HepG2 (cell line): ENCODE results near the gene BCAS4. TPM values are rescaled to one million over a fixed set of nuclear protein-coding genes. Genes with fewer than 3 reads are reported as not detected.

Source experiments
- ATAC-seq: fragments of 200-7000 bp; cut with Tn5 transposase; 3 replicates; pipeline ENCODE4 v1.9.1; 2020; ENCODE audit warnings: mild to moderate bottlenecking, moderate library complexity
- BruUV-seq: library from RNA; stranded (reverse); fragments of 400-500 nt; replicated peaks from 2 replicates; lab custom pipeline; 2021; lab: Mats Ljungman, UMichigan
- CTCF ChIA-PET: fragments of 300-600 bp; formaldehyde crosslinking; extraction: SDS; loops from one replicate; lab custom pipeline; 2021; ENCODE audit warnings: low total read pairs, inconsistent platforms, low intra/inter-chr PET ratio; lab: Yijun Ruan, JAX
- POLR2A ChIA-PET: fragments of 350-600 bp; sonication (Branson Sonifier 250); formaldehyde crosslinking; loops from one replicate; lab custom pipeline; 2020; ENCODE audit warnings: antibody characterized with exemption, inconsistent platforms; lab: Yijun Ruan, JAX
- DNase-seq: peaks from one replicate; pipeline ENCODE4 v3.0.0-alpha.2; 2015; ENCODE audit warnings: low spot score
- FAIRE-seq: peaks from 3 replicates; lab custom pipeline; 2011; peaks lifted over from hg19 to GRCh38; lab: Jason Lieb, UNC
- H2AFZ ChIP-seq: one replicate; pipeline ENCODE4 v1.6.1; 2011; ENCODE audit warnings: low read length, inconsistent platforms
- H3K27ac ChIP-seq: fragments of 300-600 bp; 3 replicates; pipeline ENCODE4 v1.8.0; 2011; ENCODE audit warnings: mixed run types, mild to moderate bottlenecking, mixed read lengths, low read length, inconsistent platforms; ENCODE audit not compliant: insufficient read depth; ENCODE audit errors: extremely low read length
- H3K27me3 ChIP-seq, 2 experiments: fragments of 200-600 bp in 1 of 2; 2 replicates in 1 of 2; 3 replicates in 1 of 2; pipeline versions ENCODE4 v1.6.0 to v1.8.0; 2011; ENCODE audit warnings: low read length in 2 of 2, mild to moderate bottlenecking in 2 of 2, moderate library complexity in 2 of 2, inconsistent platforms in 1 of 2; ENCODE audit not compliant: insufficient read depth in 2 of 2, control insufficient read depth in 1 of 2
- H3K36me3 ChIP-seq, 2 experiments: fragments of 200-600 bp in 1 of 2; replicated peaks in 1 of 2; 2 replicates in 1 of 2; 3 replicates in 1 of 2; pipeline versions ENCODE4 v1.5.1 to v1.8.0; 2011; ENCODE audit warnings: low read length in 2 of 2, inconsistent platforms in 1 of 2; ENCODE audit not compliant: insufficient read depth in 2 of 2, control insufficient read depth in 1 of 2
- H3K4me1 ChIP-seq: 2 replicates; pipeline ENCODE4 v1.5.1; 2012; ENCODE audit warnings: low read length, inconsistent platforms; ENCODE audit not compliant: insufficient read depth
- H3K4me2 ChIP-seq: 2 replicates; pipeline ENCODE4 v1.6.0; 2011; ENCODE audit warnings: low read depth, low read length, inconsistent platforms
- H3K4me3 ChIP-seq, 3 experiments: fragments of 200-600 bp in 1 of 3; sonication (generic), shearing (Covaris generic) in 1 of 3; replicated peaks in 1 of 3; 2 replicates each; pipeline ENCODE4 v1.5.1; 2011 to 2016; ENCODE audit warnings: low read length in 3 of 3, inconsistent platforms in 2 of 3, low read depth in 2 of 3, mild to moderate bottlenecking in 2 of 3, control low read depth in 1 of 3, mixed read lengths in 1 of 3; ENCODE audit not compliant: insufficient read depth in 1 of 3
- H3K79me2 ChIP-seq: one replicate; pipeline ENCODE4 v1.6.1; 2011; ENCODE audit warnings: low read length, inconsistent platforms; ENCODE audit not compliant: insufficient read depth
- H3K9ac ChIP-seq: 2 replicates; pipeline ENCODE4 v1.6.0; 2011; ENCODE audit warnings: mild to moderate bottlenecking, low read depth, low read length, inconsistent platforms; ENCODE audit not compliant: insufficient read depth
- H3K9me3 ChIP-seq: 2 replicates; pipeline ENCODE4 v1.5.1; 2012; ENCODE audit warnings: mild to moderate bottlenecking, low read length
- H4K20me1 ChIP-seq: 2 replicates; pipeline ENCODE4 v1.6.0; 2011; ENCODE audit warnings: inconsistent platforms, mild to moderate bottlenecking, low read length, moderate library complexity; ENCODE audit not compliant: insufficient read depth
- PHF5A ChIP-seq: IDR thresholded peaks from one replicate; pipeline ENCODE4 v1.6.1; 2018; ENCODE audit warnings: low read depth, missing genetic modification reagents; ENCODE audit not compliant: unreplicated experiment
- SP1 ChIP-seq, 2 experiments: fragments of 450-650 bp in 1 of 2; sonication (generic) in 1 of 2; formaldehyde crosslinking in 1 of 2; IDR thresholded peaks; 2 replicates each; pipeline versions ENCODE4 v1.4.0 to v1.6.1; 2016 to 2020; ENCODE audit warnings: missing genetic modification reagents in 1 of 2
- SP4 ChIP-seq: sonication (generic); formaldehyde crosslinking; IDR thresholded peaks from 2 replicates; pipeline ENCODE4 v1.8.1; 2023; ENCODE audit warnings: mild to moderate bottlenecking, missing genetic modification reagents
- TCF7 ChIP-seq: sonication (generic); IDR thresholded peaks from 2 replicates; pipeline ENCODE4 v1.6.1; 2016; ENCODE audit warnings: antibody characterized with exemption, low read depth
- THRA ChIP-seq: sonication (generic); formaldehyde crosslinking; IDR thresholded peaks from 2 replicates; pipeline ENCODE4 v1.4.0; 2020; ENCODE audit warnings: missing genetic modification reagents, borderline replicate concordance
- ZNF318 ChIP-seq: sonication (generic); formaldehyde crosslinking; IDR thresholded peaks from 2 replicates; pipeline ENCODE4 v1.4.0; 2020; ENCODE audit warnings: mild to moderate bottlenecking, missing genetic modification reagents
- WGBS: methylation state at CpG from one replicate; pipeline ENCODE4 v1.1.6; 2017; ENCODE audit warnings: low lambda C conversion rate; 5-methylcytosine and 5-hydroxymethylcytosine counted together
- in situ Hi-C: cut with HindIII; loops from 2 replicates; pipeline ENCODE4 v1.10.0; 2017; ENCODE audit warnings: low pct_unique_long_range_greater_than_20kb; ENCODE audit not compliant: extremely low pct_ligation_motif_present
- intact Hi-C: fragments of 100-400 bp; cut with micrococcal nuclease; formaldehyde crosslinking; loops from one replicate; pipeline ENCODE4 v1.10.0; 2022; ENCODE audit not compliant: unreplicated experiment
- polyA plus RNA-seq, 8 experiments: library from polyadenylated mRNA; depleted of rRNA in 3 of 8; stranded (reverse) in 7 of 8; unstranded in 1 of 8; fragments of >200 nt; fragmentation: Illumina TruSeq in 4 of 8; extraction: Trizol in 4 of 8; gene quantifications; 2 replicates each; pipeline versions ENCODE4 v1.2.1 to v1.2.3, GENCODE V29; 2011 to 2016; ENCODE audit warnings: low read depth in 4 of 8, missing spikeins in 1 of 8, mixed read lengths in 1 of 8; ENCODE audit not compliant: insufficient read depth in 1 of 8
- total RNA-seq, 5 experiments: library from RNA; depleted of rRNA; stranded (reverse); fragments of >200 nt; fragmentation: Illumina TruSeq; extraction: Trizol; gene quantifications; 2 replicates each; pipeline ENCODE4 v1.2.3, GENCODE V29; 2016; ENCODE audit warnings: low read depth in 1 of 5

Gene BCAS4
- total and polyA plus RNA-seq, 2 of the 13 experiments (the other 11 are each of a cell fraction or from before 2014, with no cell fraction given), result 7.2 to 8.0 TPM

GRCh38 chr20:50772420-50773185, 22.3 kb upstream of the BCAS4 start:
- Histone ChIP-seq H3K36me3 (no peaks in the 10 kb centered on the region), H3K27ac (no peak overlapping the region), H4K20me1 (no peaks in the 10 kb centered on the region)
- in situ Hi-C loops, result no loop called here
- TF ChIP-seq PHF5A (CRISPR knock-in tag), result no peak
- TF ChIP-seq TCF7, result no peak
- no peak for TF ChIP-seq SP1 (IDR thresholded peaks at IDR 0.05)
- TF ChIP-seq SP1 (CRISPR knock-in tag; IDR thresholded peaks at IDR 0.05), result no peak
- TF ChIP-seq, all 625 proteins: peak for 0
- Histone ChIP-seq H3K4me3 (no peak overlapping the region), H3K27me3 (0 out of 5 replicates have a peak, but pooled peaks cover 1 to 4% of the 10 kb centered on the region in 2 experiments), H3K4me1 (peaks cover 25% of the 10 kb centered on the region), H2AFZ (no peak overlapping the region), H3K9me3 (no peaks in the 10 kb centered on the region), H3K9ac (no peak overlapping the region), H3K4me2 (no peak overlapping the region), H3K79me2 (no peaks in the 10 kb centered on the region)
- 18% methylated on average over 5 of the region's 5 CpGs for WGBS
- intact Hi-C loops, result no loop called here
- FAIRE-seq (no peak), ATAC-seq (no peak), DNase-seq (no peak)
- no TSS peak for BruUV-seq
- ChIA-PET CTCF (no interaction called here), POLR2A (interaction anchor here (1.5 kb wide), 1 partner anchor 18 kb away, joined by 5 read pairs; no protein-coding TSS in a partner anchor)

GRCh38 chr20:50774515-50774914, 20.3 kb upstream of the BCAS4 start:
- intact Hi-C loops (no loop called here), in situ Hi-C loops (no loop called here)
- Histone ChIP-seq H3K4me2 (no peak overlapping the region), H3K9ac (no peak overlapping the region), H2AFZ (no peak overlapping the region), H3K27me3 (0 out of 5 replicates have a peak, but pooled peaks cover 1 to 4% of the 10 kb centered on the region in 2 experiments), H3K4me3 (no peak overlapping the region), H3K4me1 (peaks cover 7% of the 10 kb centered on the region; the same call in 1 of the 2 replicates), H4K20me1 (no peaks in the 10 kb centered on the region), H3K9me3 (no peaks in the 10 kb centered on the region), H3K79me2 (no peaks in the 10 kb centered on the region), H3K36me3 (no peaks in the 10 kb centered on the region), H3K27ac (no peak overlapping the region)
- ATAC-seq (no peak), FAIRE-seq (no peak), DNase-seq (no peak)
- ChIA-PET CTCF (no interaction called here), POLR2A (no interaction called here)
- WGBS, result 62% methylated on average over 3 of the region's 3 CpGs
- no TSS peak for BruUV-seq
- TF ChIP-seq SP4 (CRISPR knock-in tag), result no peak
- no peak for TF ChIP-seq ZNF318
- TF ChIP-seq THRA, result no peak
